Esophagus squamous epithelium (tissue), 4 donors: ENCODE data around the gene ARHGEF28.

Experiments
- POLR2A ChIP-seq, 4 donors: fragments of 450-650 bp; IDR thresholded peaks; one replicate each; pipeline ENCODE4 v1.6.1; 2017; ENCODE audit warnings: antibody characterized with exemption in 4 of 4, mild to moderate bottlenecking in 4 of 4, moderate library complexity in 3 of 4
- TF ChIP-seq, protein P1 (sequence below), 6 experiments: fragments of 450-650 bp in 4 of 6; fragments of 200-600 bp in 2 of 6; sonication (generic) in 2 of 6; IDR thresholded peaks; one replicate each; pipeline ENCODE4 v1.5.1; 2016 to 2019; ENCODE audit warnings: antibody characterized with exemption in 6 of 6, mild to moderate bottlenecking in 4 of 6, moderate library complexity in 4 of 6

DNA sequence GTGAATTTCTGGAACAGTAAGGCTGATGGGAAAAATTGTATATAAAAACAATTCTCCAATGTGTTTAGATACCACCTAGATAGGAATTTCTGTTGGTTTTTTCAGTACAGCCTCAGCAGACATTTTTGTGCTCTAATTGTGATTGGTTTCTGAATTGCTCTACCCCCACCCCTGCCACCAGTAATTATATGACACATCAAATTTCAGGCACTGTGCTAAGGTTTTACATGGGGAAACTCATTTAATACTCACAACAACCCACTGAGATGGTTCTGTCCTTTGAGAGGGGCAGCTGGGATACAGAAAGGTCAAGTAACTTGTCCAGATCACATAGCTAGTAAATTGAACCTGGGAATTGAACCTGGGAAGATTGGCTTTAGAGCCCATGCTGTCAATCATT is 288.0 kb downstream of the ARHGEF28 start:
- TF ChIP-seq POLR2A (IDR thresholded peaks at IDR 0.05): no peak
- TF ChIP-seq, protein P1, sequence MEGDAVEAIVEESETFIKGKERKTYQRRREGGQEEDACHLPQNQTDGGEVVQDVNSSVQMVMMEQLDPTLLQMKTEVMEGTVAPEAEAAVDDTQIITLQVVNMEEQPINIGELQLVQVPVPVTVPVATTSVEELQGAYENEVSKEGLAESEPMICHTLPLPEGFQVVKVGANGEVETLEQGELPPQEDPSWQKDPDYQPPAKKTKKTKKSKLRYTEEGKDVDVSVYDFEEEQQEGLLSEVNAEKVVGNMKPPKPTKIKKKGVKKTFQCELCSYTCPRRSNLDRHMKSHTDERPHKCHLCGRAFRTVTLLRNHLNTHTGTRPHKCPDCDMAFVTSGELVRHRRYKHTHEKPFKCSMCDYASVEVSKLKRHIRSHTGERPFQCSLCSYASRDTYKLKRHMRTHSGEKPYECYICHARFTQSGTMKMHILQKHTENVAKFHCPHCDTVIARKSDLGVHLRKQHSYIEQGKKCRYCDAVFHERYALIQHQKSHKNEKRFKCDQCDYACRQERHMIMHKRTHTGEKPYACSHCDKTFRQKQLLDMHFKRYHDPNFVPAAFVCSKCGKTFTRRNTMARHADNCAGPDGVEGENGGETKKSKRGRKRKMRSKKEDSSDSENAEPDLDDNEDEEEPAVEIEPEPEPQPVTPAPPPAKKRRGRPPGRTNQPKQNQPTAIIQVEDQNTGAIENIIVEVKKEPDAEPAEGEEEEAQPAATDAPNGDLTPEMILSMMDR (IDR thresholded peaks at IDR 0.05): no peak
